Measurements from ENCODE around the gene KLHL29.

KLHL29 gene

DNA sequence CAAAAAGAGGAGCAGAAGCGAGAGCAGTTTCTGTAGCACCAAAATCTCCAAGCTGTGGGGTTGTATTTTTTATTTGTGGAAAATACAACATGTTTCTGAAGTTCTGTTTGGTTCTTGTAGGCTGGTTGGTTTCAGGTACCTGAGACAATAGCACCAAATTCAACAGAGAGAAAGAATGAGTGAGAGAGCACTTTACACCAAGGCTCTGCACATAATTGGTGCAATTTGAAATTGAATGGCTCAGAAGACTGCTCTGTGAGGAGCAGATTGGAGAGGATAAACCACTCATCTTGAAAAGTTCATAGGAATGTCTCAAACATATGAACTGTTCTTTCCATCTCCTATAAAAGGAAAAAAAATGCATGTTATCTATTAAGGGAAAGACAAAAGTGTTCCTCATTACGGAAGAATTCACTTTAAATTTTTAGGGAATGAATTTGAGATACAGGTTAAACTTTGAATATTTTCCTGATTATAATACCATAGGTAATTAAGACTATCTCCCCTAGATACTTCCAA is 366.8 kb downstream of the KLHL29 start:
- DNase-seq = no peak

DNA sequence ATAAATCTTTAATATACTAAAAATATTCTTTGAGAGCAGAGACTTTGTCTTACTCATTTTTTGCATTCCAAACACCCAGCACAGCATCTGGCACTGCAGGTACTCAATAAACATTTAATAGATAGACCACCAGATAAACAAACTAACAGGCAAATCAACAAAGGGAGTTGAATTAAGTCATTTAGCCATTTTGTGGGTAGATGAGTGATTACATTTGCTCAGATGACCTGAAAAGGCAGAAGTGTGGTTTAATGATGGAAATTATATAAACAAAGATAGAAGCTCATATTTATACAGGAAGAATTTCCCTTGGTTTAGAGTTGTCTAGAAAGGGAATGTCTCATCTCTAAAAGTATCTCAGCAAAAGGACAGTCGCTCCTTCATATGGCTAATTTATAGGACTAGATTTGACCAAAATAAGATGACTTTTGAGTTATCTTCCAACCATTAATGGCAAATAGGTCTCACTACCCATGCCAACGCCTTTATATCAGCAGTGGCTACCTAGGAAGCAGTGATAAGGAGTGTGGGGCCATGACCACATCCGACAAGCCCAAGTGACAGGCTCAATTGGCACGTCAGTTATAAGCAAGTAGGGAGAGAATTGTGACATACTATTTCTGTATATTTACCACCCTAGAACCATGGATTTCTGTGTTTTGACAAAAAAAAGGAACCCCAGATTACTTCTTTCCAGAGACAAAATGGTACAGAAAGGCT is 368.5 kb downstream of the KLHL29 start:
- no peak for DNase-seq

DNA sequence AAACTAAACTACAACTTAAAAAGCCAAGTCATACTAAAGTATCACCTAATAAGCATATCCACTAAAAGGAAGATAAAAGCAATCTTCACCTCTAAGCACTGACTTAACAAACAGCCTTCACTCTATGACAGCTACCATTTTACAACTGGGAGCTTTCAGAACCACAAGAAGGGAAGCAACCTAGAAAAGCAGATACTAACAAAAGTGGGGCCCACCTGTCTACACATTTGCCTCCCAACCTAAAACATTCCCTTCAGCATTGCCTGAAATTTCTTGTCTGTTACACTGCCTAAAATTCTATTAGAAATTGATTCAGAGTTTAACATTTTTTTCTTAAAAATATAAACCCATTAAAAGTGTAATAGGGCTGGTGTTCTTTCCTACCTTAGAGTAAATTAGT is 370.0 kb downstream of the KLHL29 start:
- no peak for DNase-seq

DNA sequence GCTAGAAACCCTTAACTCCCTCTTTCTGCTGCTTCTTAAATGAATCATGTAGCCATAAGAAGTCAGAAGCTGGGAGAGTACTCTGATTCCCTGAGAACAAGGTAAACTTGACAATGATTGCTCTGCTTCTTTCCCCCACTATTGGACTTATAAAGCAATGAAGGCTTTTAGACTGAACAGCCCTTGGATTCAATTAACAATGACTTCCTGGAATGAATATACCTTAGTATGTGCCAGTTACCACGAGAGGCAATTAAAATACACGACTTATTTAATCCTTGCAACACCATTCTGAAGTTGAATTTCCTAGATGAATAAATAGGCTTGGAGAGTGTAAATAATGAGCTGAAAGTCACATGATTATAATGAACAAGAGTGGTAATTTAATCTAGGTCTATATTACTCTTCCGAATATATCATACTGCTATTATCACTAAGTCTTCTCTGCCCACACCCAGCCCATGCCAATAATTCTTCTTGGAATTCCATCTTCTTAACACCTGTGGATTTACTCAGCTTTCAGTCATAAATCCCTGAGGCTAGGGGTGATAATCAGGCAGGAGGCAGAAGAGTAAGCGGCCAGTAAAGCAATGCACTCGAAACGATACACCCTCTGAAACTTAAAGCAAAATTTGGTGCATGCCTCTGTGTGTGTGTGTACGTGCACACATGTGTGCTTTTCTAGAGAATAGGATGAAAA is 371.8 kb downstream of the KLHL29 start:
- no peak for DNase-seq

DNA sequence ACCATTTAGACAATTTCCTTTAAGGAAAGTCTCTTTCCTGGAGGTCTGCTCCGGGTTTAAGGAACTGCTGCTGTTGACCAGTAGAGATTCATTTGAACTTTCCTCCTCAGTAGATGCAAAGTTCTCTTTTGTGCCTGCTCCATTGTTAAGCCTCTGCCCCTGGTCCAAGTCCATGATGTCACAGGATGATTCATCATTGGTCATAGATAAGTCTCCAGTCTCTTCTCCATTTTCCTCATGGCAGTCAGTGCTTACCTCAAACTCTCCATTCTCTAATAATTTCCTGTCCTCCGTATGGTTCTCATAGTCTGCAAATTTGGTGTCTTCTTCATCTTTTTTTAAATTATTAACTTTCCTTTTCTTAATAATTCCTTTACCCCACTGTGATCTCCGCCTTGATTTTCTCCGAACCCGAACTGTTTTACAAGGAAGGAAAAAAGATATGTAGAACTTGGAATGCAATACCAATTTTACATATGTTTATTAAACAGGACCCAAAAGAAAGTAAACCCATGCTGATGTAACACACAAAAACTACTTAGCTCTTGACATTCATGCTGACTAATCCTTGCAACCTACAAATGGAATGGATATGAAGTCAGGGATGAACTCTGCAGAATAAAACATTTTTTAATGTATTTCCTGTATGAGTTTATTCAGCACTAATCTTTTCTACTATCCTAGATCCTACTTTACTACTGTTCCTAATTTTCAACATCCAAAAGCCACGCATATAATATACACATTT is 372.9 kb downstream of the KLHL29 start:
- no peak for DNase-seq
